ENCODE measurements around the gene GAS6.
"Not testable (repeated sequence)": the region's sequence is repeated elsewhere in the genome, so short reads cannot be mapped to it uniquely, and the experiment has no call there.

Gene GAS6

DNA sequence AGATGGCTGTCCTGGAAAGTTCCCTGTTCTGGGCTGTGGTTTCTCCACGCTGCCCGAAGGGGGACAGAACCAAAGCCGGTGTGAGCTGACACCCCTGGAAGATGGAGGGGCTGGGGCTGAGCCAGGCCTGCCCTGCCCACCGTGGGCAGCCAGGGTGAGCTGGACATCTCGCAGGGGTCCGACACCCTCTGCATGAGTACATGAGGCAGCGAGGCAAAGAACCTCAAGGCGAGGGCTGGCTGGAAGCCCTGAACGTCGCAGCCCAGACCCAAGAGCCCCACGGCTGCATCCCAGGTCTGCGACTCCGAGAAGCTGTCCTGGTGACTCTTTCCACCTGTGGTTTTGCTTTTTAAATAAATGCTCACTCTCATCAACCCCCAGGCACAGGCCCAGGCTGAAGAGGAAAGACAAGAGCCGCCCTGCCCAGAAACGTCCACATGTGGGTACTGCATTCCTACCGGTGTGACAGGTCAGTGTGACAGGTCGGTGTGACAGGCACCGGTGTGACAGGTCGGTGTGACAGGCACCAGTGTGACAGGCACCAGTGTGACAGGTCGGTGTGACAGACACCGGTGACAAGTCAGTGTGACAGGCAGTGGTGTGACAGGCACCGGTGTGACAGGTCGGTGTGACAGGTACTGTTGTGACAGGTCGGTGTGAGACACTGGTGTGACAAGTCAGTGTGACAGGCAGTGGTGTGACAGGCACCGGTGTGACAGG, 30.6 kb downstream of the GAS6 start:
- no peak for DNase-seq (ENCODE audit: low spot score)
- TF ChIP-seq, protein P1, sequence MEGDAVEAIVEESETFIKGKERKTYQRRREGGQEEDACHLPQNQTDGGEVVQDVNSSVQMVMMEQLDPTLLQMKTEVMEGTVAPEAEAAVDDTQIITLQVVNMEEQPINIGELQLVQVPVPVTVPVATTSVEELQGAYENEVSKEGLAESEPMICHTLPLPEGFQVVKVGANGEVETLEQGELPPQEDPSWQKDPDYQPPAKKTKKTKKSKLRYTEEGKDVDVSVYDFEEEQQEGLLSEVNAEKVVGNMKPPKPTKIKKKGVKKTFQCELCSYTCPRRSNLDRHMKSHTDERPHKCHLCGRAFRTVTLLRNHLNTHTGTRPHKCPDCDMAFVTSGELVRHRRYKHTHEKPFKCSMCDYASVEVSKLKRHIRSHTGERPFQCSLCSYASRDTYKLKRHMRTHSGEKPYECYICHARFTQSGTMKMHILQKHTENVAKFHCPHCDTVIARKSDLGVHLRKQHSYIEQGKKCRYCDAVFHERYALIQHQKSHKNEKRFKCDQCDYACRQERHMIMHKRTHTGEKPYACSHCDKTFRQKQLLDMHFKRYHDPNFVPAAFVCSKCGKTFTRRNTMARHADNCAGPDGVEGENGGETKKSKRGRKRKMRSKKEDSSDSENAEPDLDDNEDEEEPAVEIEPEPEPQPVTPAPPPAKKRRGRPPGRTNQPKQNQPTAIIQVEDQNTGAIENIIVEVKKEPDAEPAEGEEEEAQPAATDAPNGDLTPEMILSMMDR (IDR thresholded peaks at IDR 0.05; ENCODE audit: extremely low read depth, missing control alignments), result no peak

DNA sequence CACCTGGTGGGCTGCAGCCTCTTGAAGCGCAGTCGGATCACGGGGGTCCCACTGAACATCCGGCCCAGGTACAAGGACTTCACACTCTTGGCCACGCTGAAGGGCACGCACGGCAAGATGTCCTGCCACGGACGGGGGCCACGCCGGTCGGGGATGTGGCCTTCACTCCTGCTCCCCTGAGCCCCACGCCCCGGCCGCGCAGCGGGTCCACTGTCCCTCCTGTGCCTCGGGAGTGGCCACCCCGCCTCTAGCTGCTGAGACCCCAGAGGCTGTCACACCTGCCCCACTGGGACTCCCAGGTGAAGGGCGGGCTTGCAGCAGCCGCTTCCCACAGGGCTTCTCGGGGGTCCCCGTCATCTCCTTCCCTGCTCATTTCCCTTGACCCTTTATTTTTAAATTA, 31.2 kb downstream of the GAS6 start:
- DNase-seq (ENCODE audit: low spot score), result no peak
- TF ChIP-seq, protein P1 (IDR thresholded peaks at IDR 0.05; ENCODE audit: extremely low read depth, missing control alignments), result no peak

DNA sequence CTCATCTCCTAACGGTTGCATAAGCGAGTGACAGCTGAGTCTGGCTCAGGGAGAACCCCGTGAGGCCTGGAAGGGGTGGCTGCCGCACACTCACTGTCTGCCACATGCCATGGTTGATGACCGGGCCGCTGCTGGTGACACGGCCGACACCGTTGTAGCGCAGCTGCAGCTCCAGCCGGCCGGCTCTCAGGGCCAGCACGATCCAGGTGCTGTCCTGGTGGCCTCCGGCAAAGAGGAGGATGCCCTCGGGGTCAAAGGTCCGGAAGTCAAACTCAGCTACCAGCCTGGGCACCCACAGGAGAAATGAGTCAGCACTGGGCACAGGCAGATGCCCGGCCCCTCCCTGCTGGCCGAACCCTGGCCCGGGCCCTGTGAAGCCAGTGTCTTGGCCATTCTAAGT, 31.7 kb downstream of the GAS6 start:
- no peak for DNase-seq (ENCODE audit: low spot score)
- TF ChIP-seq, protein P1 (IDR thresholded peaks at IDR 0.05; ENCODE audit: extremely low read depth, missing control alignments), result no peak

DNA sequence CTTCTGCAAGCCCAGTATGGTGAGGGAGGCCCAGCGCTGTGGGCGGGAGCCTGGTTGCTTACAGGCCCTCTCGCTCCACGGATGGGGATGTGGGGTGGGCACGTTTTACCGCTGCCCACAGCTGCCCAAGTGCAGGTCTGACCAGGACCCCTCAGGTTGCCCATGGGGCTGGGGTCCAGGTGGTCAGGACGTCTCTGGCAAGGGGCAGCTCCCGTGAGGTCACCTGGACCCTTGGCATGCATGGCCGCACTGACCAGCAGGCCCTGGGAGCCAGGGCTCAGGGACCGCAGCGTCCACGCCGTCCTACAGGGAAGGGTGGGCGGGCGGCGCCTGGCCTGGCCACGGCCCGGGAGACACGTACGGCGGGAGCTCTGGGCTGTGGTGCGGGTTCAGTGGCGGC, 32.8 kb downstream of the GAS6 start:
- DNase-seq (ENCODE audit: low spot score), result no peak
- TF ChIP-seq, protein P1 (IDR thresholded peaks at IDR 0.05; ENCODE audit: extremely low read depth, missing control alignments), result no peak

DNA sequence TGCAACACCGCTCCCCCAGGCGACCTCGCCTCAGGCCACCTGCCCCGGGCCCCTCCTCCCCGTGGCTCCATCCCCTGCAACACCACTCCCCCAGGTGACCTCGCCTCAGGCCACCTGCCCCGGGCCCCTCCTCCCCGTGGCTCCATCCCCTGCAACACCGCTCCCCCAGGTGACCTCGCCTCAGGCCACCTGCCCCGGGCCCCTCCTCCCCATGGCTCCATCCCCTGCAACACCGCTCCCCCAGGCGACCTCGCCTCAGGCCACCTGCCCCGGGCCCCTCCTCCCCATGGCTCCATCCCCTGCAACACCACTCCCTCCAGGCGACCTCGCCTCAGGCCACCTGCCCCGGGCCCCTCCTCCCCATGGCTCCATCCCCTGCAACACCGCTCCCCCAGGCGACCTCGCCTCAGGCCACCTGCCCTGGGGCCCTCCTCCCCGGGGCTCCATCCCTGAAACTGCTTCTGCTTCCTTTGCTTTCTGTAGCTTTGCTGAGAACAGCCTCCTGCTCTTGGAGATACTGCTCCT, 33.4 kb downstream of the GAS6 start:
- not testable (repeated sequence) for DNase-seq (ENCODE audit: low spot score)

DNA sequence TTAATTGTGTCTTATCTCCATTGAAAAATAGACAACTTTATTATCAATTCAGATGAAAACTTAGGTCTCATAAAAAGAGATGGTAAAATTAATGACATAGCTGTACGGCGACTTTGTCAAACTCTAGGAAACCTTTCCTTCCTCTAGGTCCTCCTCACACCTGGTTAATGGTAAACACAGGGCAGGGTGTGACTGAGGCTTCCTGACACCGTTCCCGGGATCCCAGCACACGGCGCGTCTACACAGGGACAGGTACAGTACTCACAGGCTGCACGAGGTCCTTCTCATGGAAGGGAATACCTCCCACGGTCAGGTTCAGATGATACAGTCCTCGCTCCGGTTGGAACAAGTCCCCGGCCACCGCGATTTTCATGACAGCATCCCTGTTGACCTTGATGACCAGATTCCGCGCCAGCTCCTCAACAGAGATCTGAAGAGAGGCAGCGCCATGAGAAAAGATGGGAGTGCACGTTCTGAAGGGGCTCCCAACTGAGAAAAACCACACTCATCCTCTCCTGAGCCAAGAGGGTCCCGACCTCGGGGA, 35.5 kb downstream of the GAS6 start:
- TF ChIP-seq, protein P1 (IDR thresholded peaks at IDR 0.05; ENCODE audit: extremely low read depth, missing control alignments), result no peak
- DNase-seq (ENCODE audit: low spot score), result no peak

DNA sequence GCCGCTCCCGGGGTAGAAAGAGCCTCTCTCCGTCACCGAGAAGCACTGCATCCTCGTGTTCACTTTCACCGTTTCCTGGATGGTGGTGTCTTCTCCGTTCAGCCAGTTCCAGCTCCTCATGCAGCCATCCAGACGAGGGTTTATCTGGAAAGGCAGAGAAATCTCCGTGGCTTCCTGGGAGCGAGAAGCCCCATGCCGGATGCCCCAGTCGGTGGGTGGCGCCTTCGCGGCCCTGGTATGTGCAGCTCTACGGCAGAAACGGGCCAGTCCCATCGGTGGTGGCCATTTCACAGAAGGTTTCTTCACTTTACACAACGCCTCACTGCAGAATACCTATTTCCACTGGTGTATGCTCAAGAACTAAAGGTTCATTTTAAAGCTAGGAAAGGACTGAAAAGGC, 36.9 kb downstream of the GAS6 start:
- no peak for DNase-seq (ENCODE audit: low spot score)
- TF ChIP-seq, protein P1 (IDR thresholded peaks at IDR 0.05; ENCODE audit: extremely low read depth, missing control alignments), result no peak

DNA sequence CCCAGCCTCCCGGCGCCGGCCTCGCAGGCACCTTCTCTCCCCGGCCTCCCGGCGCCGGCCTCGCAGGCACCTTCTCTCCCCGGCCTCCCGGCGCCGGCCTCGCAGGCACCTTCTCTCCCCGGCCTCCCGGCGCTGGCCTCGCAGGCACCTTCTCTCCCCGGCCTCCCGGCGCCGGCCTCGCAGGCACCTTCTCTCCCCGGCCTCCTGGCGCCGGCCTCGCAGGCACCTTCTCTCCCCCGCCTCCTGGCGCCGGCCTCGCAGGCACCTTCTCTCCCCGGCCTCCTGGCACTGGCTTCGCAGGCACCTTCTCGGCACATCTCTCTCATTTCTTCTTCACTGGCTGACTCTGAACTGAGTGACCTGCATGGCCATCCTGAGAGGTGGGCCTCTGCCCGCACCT, 37.4 kb downstream of the GAS6 start:
- not testable (repeated sequence) for DNase-seq (ENCODE audit: low spot score)
